ENCODE data around the gene CCDC152.
"Not testable (repeated sequence)": the region's sequence is repeated elsewhere in the genome, so short reads cannot be mapped to it uniquely, and the experiment has no call there.

CCDC152 gene

DNA sequence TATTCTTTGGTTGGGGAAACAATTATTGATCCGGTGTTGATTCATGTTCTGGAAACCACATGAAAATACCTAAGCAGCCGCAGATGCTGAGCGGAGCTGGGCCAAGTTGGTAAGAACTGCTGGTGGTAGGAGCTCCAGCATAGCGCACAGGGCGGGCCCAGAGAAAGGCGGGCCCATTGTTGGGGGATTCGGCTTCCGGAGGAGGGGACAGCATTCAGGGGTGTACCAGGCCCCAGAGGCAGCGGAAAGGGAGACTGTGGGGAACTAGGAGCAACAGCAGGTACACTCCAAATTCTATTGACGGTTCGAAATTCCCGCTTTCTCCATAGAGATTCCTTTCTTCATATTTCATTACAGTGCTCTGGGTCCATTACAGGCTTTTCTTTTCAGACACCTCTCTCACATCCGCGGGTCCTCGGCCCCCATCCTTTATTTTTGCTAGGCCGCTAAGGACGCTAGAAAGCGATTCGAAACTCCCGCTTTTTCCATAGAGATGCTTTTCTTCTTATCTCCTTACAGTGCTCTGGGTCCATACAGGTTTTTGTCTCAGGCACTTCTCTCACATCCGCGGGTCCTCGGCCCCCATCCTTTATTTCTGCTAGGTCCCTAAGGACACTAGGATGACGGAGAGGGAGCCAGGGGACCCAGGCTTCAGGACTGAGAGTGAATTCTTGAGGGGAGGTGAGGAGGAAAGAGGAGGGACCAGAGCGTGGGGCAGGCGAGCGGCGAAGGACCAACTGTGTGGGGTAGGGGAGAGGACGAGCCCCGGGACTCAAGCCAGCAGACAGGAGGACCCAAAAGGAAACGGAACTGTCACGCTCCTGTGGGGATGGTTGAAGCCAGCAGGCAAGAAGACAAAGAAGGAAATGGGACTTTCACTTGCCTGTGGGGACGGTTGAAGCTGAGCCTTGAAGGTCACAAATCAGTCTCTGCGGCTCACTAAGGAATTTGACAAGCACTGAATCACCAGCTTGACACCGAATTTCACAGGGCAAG lies at the start of gene CCDC152:
CCDC152 (plus strand) TSS at position 213 of the 996 bp plus-strand sequence. CDS start 2,304 bp downstream, outside the sequence.
- no peak for DNase-seq

DNA sequence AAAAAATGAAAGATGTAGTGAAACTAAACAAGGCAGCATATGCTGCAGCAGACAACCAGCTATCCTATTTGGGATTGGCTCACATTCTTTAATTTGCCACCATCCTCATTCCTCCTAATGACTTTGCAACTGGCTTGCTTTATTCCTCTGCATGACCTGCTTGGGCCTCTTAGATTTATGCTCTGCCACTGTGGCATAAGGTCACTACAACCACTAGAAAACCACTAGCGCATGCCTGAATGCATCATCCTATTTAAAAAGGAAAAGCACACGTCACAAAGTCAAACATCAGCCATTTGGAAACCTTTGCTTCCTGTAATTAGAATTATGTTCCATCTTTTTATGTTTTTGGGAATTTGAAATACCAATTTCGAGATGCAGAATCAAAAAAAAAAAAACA lies 40.8 kb upstream of the CCDC152 start:
- DNase-seq: no peak

GRCh38 chr5:42718591-42718990 lies 38.0 kb upstream of the CCDC152 start:
- no peak for DNase-seq

- no peak for DNase-seq
Observed at GRCh38 chr5:42719034-42719433, 37.6 kb upstream of the CCDC152 start.

- DNase-seq: no peak
Observed at GRCh38 chr5:42720251-42720650, 36.4 kb upstream of the CCDC152 start.

GRCh38 chr5:42721484-42721883 lies 35.1 kb upstream of the CCDC152 start:
- DNase-seq: no peak

GRCh38 chr5:42734531-42735058 lies 22.0 kb upstream of the CCDC152 start:
- not testable (repeated sequence) for DNase-seq

DNA sequence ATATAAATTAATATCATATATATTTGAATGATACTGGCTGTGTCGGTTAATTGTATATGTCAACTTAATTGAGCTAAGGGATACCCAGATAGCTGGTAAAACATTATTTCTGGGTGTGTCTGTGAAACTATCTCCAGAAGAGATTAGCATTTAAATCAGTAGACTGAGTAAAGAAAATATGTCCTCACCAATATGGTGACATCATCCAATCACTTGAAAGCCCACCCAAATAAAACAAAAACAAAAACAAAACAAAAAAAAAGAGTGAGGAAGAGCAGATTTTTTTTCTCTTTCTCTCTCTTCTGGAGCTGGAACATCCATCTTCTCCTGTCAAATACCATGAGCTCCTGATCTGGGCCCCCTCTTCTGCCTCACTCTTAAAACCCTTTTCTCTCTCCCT lies 15.7 kb upstream of the CCDC152 start:
- DNase-seq: no peak

DNA sequence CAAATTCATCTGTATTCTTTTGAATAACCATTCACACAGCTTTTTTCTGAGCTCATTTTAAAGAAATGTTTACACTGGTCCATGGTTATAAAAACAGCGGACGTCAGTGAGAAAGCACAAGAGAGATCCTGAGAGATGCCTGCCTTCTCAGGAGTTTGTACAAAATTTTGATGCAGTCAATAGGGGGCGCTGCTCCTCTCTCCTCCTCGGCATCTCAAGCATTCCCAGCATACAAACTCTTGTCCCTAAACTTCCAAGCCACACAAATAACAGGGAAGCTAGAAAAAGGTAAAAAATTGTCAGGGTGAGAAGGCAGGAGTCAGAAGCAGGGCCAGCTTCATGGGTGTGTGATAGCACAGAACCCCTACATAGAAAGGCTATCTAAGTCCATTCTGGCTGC lies 11.2 kb upstream of the CCDC152 start:
- DNase-seq: peak in 1 of 2 donors; percentile 7

DNA sequence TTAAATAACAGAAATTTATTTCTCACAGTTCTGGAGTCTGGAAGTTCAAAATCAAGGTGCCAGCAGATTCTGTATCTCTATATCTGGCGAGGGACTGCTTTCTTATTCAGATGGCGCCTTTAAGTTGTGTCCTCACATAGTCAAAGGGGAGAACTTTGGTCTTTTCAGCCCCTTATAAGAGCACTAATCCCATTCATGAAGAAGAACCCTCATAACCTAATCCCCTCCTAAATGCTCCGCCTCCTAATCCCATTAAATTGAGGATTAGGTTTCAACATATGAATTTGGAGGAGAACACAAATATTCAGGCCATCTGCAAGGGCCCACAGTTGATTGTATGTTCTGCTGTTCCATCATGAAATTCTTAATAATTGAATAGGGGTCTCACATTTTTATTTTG lies 10.8 kb upstream of the CCDC152 start:
- DNase-seq: no peak

DNA sequence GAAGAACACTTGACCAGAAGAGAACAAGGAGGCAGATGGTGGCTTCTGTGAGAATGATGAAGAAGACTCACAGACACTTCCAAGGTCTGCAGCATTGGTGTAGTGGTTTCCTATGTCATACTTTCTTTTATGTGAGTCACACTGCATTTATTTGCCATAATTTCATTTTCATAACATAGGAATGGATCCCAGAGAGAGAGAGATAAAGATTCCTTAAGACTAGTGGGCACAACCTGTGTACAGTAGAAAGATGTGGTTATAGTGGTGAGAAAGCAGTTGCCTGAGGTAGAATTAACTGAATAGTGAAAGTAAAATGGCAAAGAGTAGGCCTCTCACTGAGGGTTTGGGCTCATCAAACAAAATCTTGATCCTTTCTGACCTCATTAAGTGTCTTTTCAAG lies 7.6 kb upstream of the CCDC152 start:
- DNase-seq: no peak

DNA sequence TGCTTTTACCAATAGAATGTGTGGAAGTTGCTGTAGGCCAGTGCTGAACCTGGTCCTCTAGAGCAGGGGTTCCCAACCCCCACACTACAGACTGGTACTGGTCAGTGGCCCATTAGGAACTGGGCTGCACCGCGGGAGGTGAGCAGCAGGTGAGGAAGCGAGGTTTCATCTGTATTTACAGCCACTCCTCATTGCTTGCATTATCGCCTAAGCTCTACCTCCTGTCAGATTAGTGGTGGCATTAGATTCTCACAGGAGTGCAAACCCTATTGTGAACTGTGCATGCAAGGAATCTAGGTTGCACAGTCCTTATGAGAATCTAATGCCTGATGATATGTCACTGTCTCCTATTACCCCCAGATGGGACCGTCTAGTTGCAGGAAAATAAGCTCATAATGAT lies 6.1 kb upstream of the CCDC152 start:
- no peak for DNase-seq

GRCh38 chr5:42751044-42751443 lies 5.6 kb upstream of the CCDC152 start:
- no peak for DNase-seq

DNA sequence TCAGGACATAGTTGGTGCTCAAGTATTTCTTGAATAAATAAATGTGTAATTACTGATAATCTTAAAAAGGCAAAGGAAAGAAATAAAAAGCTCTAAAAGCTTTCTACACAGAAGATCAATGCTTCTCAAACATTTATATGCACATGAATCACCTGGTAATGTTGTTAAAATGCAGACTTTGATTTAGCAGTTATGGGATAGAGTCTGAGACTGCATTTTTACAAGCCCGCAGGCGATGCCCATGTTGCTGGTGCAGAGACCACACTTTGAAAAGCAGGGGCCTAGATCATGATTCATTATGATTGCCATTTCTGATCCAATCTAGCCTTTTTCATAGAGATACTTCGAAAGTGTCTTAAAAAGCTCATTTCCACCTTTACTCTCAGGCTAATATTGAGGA lies 3.5 kb upstream of the CCDC152 start:
- no peak for DNase-seq

DNA sequence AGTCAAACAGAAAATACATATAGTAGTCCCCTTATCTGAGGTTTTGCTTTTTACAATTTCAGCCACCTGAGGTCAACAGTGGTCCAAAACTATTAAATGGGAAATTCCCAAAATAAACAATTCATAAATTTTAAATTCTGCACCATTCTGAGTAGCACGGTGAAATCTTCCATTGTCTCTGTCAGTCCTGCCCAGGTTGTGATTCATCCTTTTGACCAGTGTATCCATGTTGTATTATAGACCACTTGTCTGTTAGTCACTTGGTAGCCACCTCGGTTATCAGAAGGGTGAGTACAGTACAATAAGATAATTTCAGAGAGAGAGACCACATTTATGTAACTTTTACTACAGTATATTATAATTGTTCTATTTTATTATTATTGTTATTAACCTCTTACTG lies 2.8 kb downstream of the CCDC152 start:
- no peak for DNase-seq

DNA sequence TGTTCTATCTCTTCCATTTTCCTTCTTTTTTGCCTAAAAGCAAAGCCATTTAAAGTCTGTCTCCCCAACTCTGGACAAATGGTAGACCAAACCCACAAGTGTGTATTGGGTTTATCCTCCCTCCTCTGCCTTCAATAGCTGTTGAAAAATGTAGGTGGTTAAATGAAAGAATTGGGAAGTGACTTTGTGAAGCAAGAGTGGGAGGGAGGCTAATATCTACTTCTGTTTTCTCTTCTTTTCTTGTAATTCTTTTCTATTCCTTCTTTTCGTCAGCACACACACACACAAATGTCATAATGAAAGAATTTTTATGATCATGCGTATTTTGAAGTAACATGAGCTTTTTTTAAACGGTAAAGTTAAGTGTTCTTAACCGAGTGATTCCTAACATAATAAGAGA lies 3.8 kb downstream of the CCDC152 start:
- no peak for DNase-seq

- no peak for DNase-seq
Observed at GRCh38 chr5:42761791-42762190, 5.2 kb downstream of the CCDC152 start.

GRCh38 chr5:42767491-42768105 lies 11.0 kb downstream of the CCDC152 start:
- peak in 1 of 2 donors; percentile 55 for DNase-seq

GRCh38 chr5:42768106-42768504 lies 11.5 kb downstream of the CCDC152 start:
- DNase-seq: no peak

DNA sequence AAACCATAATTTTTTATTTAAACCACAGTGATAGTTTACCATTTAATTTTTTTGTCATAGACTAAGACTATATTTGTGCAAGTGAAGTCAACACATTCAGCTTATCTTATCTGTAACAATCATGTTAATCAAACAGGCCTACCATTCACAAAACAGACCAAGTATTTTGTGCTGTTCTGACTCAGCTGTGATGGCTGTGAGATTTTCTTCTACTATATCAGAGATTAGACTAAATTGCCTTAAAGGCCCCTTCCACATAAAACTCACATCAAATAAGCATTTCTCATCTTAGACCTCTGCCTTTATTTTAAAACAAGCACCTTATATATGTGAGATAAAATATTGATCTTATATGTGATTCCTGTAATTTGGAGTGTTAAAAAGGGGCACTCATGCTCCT lies 13.4 kb downstream of the CCDC152 start:
- no peak for DNase-seq

- DNase-seq: no peak
Observed at GRCh38 chr5:42772265-42772993, 15.8 kb downstream of the CCDC152 start.

GRCh38 chr5:42779083-42779482 lies 22.5 kb downstream of the CCDC152 start:
- no peak for DNase-seq

GRCh38 chr5:42781584-42781983 lies 25.0 kb downstream of the CCDC152 start:
- DNase-seq: no peak
